HG03457 (cell line): ENCODE data around the gene RGCC.

Source experiments
- ATAC-seq: cut with Tn5 transposase; IDR thresholded peaks from one replicate; pipeline ENCODE4 v1.9.1; 2021; ENCODE audit warnings: moderate number of reproducible peaks; ENCODE audit not compliant: unreplicated experiment

RGCC gene

GRCh38 chr13:41514853-41515395 lies 57.6 kb downstream of the RGCC start:
- no peak for ATAC-seq

- no peak for ATAC-seq
Observed at GRCh38 chr13:41515491-41516139, 58.3 kb downstream of the RGCC start.

GRCh38 chr13:41516166-41516565 lies 58.8 kb downstream of the RGCC start:
- no peak for ATAC-seq

GRCh38 chr13:41516760-41517159 lies 59.4 kb downstream of the RGCC start:
- no peak for ATAC-seq

- ATAC-seq, result no peak
Observed at GRCh38 chr13:41520016-41520659, 62.8 kb downstream of the RGCC start.
